ENCODE data around the gene GGCX.
A peak's percentile ranks its signal among the peaks of the same experiment; 100 is the strongest.

The GGCX gene

GRCh38 chr2:85505551-85506238 is 55.6 kb downstream of the GGCX start:
- DNase-seq = peak; percentile 88

GRCh38 chr2:85504778-85505261 is 56.5 kb downstream of the GGCX start:
- DNase-seq = peak; percentile 97

- peak; percentile 99 for DNase-seq
Observed at GRCh38 chr2:85503851-85504777, 57.2 kb downstream of the GGCX start.

- DNase-seq = no peak
Observed at GRCh38 chr2:85503168-85503850, 58.0 kb downstream of the GGCX start.

GRCh38 chr2:85502720-85503119 is 58.6 kb downstream of the GGCX start:
- no peak for DNase-seq

- DNase-seq = peak; percentile 36
Observed at GRCh38 chr2:85501248-85501647, 60.0 kb downstream of the GGCX start.

GRCh38 chr2:85497944-85498630 is 63.2 kb downstream of the GGCX start:
- no peak for DNase-seq

GRCh38 chr2:85496436-85496835 is 64.9 kb downstream of the GGCX start:
- DNase-seq = no peak
